Stimulated activated CD4-positive, alpha-beta T cell treated with anti-CD3 and anti-CD28 coated beads, Interleukin-1b, Interleukin-23, amount 100 ng/mL, for 48 hours (primary cell): ENCODE results near the gene EMC9.
A peak's percentile ranks its signal among the peaks of the same experiment; 100 is the strongest.

Experiments used
- DNase-seq: peaks from one replicate; pipeline ENCODE4 v3.0.0-alpha.2; 2020

Gene EMC9

DNA sequence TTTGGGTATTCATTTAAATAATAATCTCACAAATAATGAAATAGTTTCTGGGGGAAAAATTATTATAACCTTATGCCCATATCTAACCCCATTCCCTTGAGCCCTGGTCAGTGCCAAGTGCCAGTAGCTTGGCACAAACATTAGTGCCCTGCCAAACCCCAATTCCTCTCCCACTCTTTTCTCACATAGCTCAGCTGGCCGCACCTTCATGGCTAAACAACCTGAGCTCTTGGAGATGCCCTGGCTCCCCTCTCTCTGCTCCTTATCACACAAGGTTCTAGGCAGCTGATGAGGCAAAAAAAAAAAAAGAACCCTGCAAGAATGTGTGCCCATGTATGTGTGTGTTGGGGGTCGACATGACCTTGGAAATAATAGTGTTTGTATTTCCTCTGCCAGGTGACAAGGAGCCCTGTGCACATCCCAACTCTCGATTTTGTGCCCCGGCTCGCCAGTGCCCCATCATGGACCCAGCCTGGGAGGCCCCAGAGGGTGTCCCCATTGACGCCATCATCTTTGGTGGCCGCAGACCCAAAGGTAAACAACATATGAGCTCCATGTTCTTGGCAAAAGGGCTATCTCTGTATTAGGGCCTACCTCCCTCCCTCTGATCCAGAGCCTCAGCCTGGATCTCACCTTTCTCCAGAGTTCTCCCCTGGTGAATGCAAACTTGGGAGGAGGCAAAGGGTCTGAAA, 38.9 kb downstream of the EMC9 start:
- no peak for DNase-seq

- DNase-seq: no peak
Observed at GRCh38 chr14:24100982-24101494, 40.4 kb downstream of the EMC9 start.

- no peak for DNase-seq
Observed at GRCh38 chr14:24100197-24100981, 41.0 kb downstream of the EMC9 start.

DNA sequence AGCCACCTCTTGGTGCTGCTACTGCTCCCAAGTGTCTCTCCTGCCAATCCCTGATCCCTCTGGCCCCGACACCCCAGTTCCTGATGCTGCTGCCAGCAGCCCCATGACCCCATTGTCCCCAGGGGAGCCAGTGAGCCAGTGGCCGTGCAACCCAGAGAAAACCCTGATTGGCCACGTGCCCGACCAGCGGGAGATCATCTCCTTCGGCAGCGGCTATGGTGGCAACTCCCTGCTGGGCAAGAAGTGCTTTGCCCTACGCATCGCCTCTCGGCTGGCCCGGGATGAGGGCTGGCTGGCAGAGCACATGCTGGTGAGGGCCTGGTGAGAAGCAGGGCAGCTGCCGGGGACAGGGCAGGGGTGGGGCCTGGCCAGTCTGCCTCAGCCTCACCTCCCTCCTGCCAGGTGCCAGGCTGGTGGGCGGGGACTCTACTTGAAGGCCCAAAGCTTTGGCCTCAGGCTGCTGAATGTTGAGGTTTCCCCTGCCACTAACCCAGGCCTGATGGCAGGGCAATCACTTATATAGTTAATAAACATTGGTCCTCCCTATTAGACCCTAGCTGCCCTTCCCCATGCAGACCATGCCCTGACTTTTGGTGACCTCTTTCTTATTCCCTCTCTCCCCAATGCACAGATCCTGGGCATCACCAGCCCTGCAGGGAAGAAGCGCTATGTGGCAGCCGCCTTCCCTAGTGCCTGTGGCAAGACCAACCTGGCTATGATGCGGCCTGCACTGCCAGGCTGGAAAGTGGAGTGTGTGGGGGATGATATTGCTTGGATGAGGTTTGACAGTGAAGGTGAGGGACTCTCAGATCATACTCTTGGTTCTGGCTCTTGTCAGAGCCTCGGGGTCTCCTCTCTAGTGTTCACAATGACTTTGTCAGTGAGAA, 42.2 kb downstream of the EMC9 start:
- no peak for DNase-seq

- no peak for DNase-seq
Observed at GRCh38 chr14:24098229-24098926, 43.0 kb downstream of the EMC9 start.

- DNase-seq: no peak
Observed at GRCh38 chr14:24096545-24097181, 44.7 kb downstream of the EMC9 start.

DNA sequence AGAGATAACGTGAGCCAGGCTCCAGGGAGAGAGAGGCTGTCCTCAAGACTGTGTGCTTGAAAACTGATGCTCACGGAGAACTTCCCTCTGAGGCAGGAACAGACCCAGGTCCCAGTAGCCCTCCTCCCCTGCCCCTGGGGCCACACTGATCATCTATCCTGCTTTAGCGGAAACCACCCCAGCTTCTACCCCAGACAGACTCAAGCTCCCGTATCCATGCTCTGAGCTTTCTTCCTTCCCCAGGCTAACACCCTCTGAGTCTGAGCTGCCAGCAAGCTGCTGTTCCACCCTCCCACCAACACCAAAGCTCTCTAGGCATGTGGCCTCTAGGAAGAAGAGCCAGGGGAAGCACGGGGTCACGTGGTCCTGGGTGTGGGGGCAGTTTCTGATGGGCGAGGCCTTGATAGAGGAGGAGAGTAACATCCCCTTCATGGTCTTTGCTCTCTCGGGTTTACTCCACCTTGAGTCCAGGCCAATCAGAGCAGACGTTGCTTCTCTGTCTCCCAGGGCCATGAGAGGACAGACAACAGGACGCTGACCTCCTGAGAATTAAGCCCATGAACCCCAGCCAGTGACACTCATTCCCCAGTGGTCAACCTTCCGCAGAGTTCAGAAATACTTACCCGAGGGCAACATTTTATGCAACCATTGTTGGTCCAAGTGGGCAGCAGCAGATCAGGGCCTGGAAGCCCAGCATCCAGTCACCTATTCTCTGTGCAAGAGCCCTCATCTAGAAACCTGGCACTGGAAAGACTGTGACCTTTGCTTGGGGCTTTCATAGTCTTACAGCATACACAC, 45.9 kb downstream of the EMC9 start:
- peak; percentile 72 for DNase-seq

- DNase-seq: no peak
Observed at GRCh38 chr14:24094841-24095270, 46.5 kb downstream of the EMC9 start.

DNA sequence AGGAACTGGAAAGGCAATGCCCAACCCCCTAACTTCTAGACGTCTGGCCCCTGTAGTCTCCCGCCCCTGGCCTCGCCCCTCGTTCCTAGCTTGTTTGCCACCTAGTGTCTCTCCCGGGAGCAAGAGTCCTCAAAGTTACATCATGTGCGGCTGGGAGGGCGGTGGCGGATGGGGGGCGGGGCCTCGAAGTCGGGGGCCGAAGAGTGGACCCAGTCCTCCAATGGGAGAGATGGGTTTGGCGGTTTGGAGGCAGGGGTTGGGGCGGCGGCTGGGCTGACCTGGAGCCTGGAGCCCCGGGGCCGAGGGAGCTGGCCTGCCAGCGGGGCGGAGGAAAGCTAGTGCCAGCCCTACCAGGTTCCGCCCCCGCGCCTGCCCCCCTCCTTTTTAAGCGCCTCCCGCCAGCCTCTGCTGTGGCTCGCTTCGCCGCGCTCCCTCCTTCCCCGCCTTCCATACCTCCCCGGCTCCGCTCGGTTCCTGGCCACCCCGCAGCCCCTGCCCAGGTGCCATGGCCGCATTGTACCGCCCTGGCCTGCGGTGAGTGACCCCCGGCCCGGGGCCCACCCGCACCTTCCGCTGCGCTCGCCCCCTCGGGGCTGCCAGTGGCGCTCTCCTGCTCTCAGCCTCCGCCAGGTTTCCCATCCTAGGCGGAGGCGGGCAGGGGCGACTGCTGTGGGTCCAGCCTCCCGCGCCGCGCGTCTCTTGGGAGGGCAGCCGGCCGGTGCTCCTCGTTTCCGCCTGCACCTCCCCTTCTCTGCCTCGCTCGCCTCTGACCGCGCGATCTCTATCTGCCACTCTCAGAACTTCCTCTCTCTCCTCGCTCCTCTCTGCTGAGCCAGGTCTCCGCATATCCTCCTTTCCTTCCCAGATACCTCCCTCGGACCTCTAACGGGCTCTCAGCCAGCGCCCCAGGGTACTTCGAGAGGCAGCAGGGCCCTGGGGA, 47.2 kb downstream of the EMC9 start, which contains the start of gene PCK2:
Gene PCK2, plus strand, starts transcription at position 411 of the 940 bp plus-strand sequence. Its CDS starts 95 bp downstream, at position 506.
- peak; percentile 92 for DNase-seq

- DNase-seq: no peak
Observed at GRCh38 chr14:24093207-24093900, 48.0 kb downstream of the EMC9 start.

DNA sequence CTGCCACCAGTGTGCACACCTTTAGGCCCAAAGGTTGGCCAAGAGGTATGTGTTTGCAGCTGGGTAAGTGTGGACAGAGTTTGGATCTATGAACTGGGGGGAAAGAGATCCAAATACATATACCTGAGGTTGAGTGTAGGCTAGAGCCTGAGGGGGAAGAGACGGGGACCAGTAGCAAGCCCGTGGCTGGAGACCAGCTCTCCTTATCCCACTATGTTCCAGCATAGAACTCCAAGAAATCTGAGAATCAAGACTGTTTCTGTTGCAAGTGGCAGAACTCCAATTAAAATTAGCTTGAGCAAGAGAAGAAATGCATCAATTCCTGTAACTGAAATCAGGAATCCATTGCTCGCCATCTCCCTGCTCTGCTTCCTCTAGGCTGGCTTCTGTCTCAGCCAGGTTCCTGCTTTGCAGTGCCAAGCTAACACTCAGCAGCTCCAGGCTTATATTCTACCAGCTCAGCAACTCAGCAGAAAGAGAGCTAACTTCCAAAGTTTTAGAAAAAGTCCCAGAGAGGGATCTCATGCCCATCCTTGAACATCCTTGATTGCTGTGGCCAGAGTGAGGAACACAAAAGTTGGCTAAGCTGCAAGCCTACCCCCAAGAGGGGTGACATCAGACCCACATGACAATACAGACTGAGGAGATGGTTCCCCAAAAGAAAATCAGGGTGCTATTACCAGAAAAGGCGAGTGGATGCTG, 48.7 kb downstream of the EMC9 start:
- no peak for DNase-seq

- no peak for DNase-seq
Observed at GRCh38 chr14:24092110-24092504, 49.3 kb downstream of the EMC9 start.

- DNase-seq: no peak
Observed at GRCh38 chr14:24089890-24090289, 51.5 kb downstream of the EMC9 start.
